ENCODE results near the gene NLK.
"Not testable (repeated sequence)": the region's sequence is repeated elsewhere in the genome, so short reads cannot be mapped to it uniquely, and the experiment has no call there.

Gene NLK

GRCh38 chr17:28007925-28008324, 34.6 kb upstream of the NLK start:
- H3K36me3 ChIP-seq (ENCODE audit: control insufficient read depth in 2 of 2, insufficient read depth in 2 of 2, low read length in 2 of 2); H3K9ac ChIP-seq (ENCODE audit: low read depth in 1 of 2, low read length in 2 of 2); H3K9me3 ChIP-seq (ENCODE audit: control insufficient read depth in 2 of 2, low read length in 2 of 2); H3K27me3 ChIP-seq (ENCODE audit: control insufficient read depth in 2 of 2, insufficient read depth in 2 of 2, low read length in 2 of 2); H3K4me3 ChIP-seq (ENCODE audit: low read length in 2 of 2); H3K4me1 ChIP-seq (ENCODE audit: control insufficient read depth in 2 of 2, insufficient read depth in 2 of 2, low read length in 2 of 2); H3K27ac ChIP-seq (ENCODE audit: low read depth in 2 of 2, low read length in 2 of 2): not testable (repeated sequence)

- H3K36me3 ChIP-seq (ENCODE audit: control insufficient read depth in 2 of 2, insufficient read depth in 2 of 2, low read length in 2 of 2), result no peaks in the 10 kb centered on the region
- no peak overlapping the region for H3K27ac ChIP-seq (ENCODE audit: low read depth in 2 of 2, low read length in 2 of 2)
- no peak overlapping the region for H3K4me3 ChIP-seq (ENCODE audit: low read length in 2 of 2)
- H3K9ac ChIP-seq (ENCODE audit: low read depth in 1 of 2, low read length in 2 of 2), result no peak overlapping the region
- H3K4me1 ChIP-seq (ENCODE audit: control insufficient read depth in 2 of 2, insufficient read depth in 2 of 2, low read length in 2 of 2), result no peaks in the 10 kb centered on the region
- no peaks in the 10 kb centered on the region for H3K27me3 ChIP-seq (ENCODE audit: control insufficient read depth in 2 of 2, insufficient read depth in 2 of 2, low read length in 2 of 2)
- H3K9me3 ChIP-seq (ENCODE audit: control insufficient read depth in 2 of 2, low read length in 2 of 2), result no peaks in the 10 kb centered on the region
These were observed 34.0 kb upstream of the NLK start for GRCh38 chr17:28008513-28008912.

DNA sequence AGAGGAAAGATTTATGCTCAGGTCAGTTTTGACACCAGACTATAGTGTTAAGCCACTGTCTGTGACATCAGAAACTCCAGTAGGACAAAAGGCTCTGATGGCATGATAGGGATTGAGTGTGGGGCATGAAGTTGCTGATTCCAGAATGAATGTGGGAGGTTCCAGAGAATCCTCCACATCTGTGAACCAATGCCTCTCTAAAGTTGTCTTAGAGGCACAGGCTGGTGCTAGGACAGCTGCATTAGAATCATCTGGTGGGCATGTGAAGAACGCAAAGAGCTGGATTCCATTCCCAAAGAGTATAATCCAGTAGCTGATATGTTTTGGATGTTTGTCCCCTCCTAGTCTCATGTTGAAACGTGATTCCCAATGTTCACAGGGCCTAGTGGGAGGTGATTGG, 32.1 kb upstream of the NLK start:
- Histone ChIP-seq H3K9ac (ENCODE audit: low read depth in 1 of 2, low read length in 2 of 2) (no peak overlapping the region), H3K36me3 (ENCODE audit: control insufficient read depth in 2 of 2, insufficient read depth in 2 of 2, low read length in 2 of 2) (no peaks in the 10 kb centered on the region), H3K27ac (ENCODE audit: low read depth in 2 of 2, low read length in 2 of 2) (no peak overlapping the region), H3K27me3 (ENCODE audit: control insufficient read depth in 2 of 2, insufficient read depth in 2 of 2, low read length in 2 of 2) (no peaks in the 10 kb centered on the region), H3K4me1 (ENCODE audit: control insufficient read depth in 2 of 2, insufficient read depth in 2 of 2, low read length in 2 of 2) (no peaks in the 10 kb centered on the region), H3K4me3 (ENCODE audit: low read length in 2 of 2) (no peak overlapping the region), H3K9me3 (ENCODE audit: control insufficient read depth in 2 of 2, low read length in 2 of 2) (no peaks in the 10 kb centered on the region)

GRCh38 chr17:28018439-28019070, 23.9 kb upstream of the NLK start:
- no peaks in the 10 kb centered on the region for H3K36me3 ChIP-seq (ENCODE audit: control insufficient read depth in 2 of 2, insufficient read depth in 2 of 2, low read length in 2 of 2)
- no peak overlapping the region for H3K27ac ChIP-seq (ENCODE audit: low read depth in 2 of 2, low read length in 2 of 2)

GRCh38 chr17:28020515-28020914, 22.0 kb upstream of the NLK start:
- Histone ChIP-seq H3K4me3 (ENCODE audit: low read length in 2 of 2) (no peak overlapping the region), H3K36me3 (ENCODE audit: control insufficient read depth in 2 of 2, insufficient read depth in 2 of 2, low read length in 2 of 2) (no peaks in the 10 kb centered on the region), H3K27ac (ENCODE audit: low read depth in 2 of 2, low read length in 2 of 2) (no peak overlapping the region), H3K9ac (ENCODE audit: low read depth in 1 of 2, low read length in 2 of 2) (no peak overlapping the region), H3K9me3 (ENCODE audit: control insufficient read depth in 2 of 2, low read length in 2 of 2) (no peaks in the 10 kb centered on the region), H3K27me3 (ENCODE audit: control insufficient read depth in 2 of 2, insufficient read depth in 2 of 2, low read length in 2 of 2) (no peaks in the 10 kb centered on the region), H3K4me1 (ENCODE audit: control insufficient read depth in 2 of 2, insufficient read depth in 2 of 2, low read length in 2 of 2) (no peaks in the 10 kb centered on the region)

More at GRCh38 chr17:28018439-28019070, 23.9 kb upstream of the NLK start:
- H3K27me3 ChIP-seq (ENCODE audit: control insufficient read depth in 2 of 2, insufficient read depth in 2 of 2, low read length in 2 of 2), result no peaks in the 10 kb centered on the region
- no peaks in the 10 kb centered on the region for H3K4me1 ChIP-seq (ENCODE audit: control insufficient read depth in 2 of 2, insufficient read depth in 2 of 2, low read length in 2 of 2)
- H3K9me3 ChIP-seq (ENCODE audit: control insufficient read depth in 2 of 2, low read length in 2 of 2), result no peaks in the 10 kb centered on the region
- no peak overlapping the region for H3K4me3 ChIP-seq (ENCODE audit: low read length in 2 of 2)
- H3K9ac ChIP-seq (ENCODE audit: low read depth in 1 of 2, low read length in 2 of 2), result no peak overlapping the region

DNA sequence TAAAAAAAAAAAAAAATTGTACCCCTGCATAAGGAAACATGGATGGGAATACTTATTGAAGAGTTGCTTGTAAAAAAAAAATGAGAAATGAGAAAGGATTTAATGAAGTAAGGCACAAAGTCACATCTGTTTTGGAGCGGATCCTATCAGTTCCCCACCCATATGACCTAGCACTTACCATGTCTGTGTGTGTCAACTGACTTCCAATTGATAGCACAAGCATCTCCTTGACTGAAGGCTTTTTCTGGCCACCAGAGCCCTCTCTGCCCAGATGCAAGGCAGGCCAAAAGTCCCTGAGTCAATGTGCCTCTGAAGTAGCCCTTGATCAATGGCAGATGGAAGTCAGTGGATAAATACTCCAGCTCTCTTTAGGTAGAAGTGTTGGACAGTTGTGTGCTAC, 13.4 kb upstream of the NLK start:
- Histone ChIP-seq H3K4me1 (ENCODE audit: control insufficient read depth in 2 of 2, insufficient read depth in 2 of 2, low read length in 2 of 2) (no peaks in the 10 kb centered on the region), H3K9me3 (ENCODE audit: control insufficient read depth in 2 of 2, low read length in 2 of 2) (no peaks in the 10 kb centered on the region), H3K27ac (ENCODE audit: low read depth in 2 of 2, low read length in 2 of 2) (no peak overlapping the region), H3K27me3 (ENCODE audit: control insufficient read depth in 2 of 2, insufficient read depth in 2 of 2, low read length in 2 of 2) (no peaks in the 10 kb centered on the region), H3K36me3 (ENCODE audit: control insufficient read depth in 2 of 2, insufficient read depth in 2 of 2, low read length in 2 of 2) (no peaks in the 10 kb centered on the region), H3K4me3 (ENCODE audit: low read length in 2 of 2) (no peak overlapping the region), H3K9ac (ENCODE audit: low read depth in 1 of 2, low read length in 2 of 2) (no peak overlapping the region)

- H3K9ac ChIP-seq (ENCODE audit: low read depth in 1 of 2, low read length in 2 of 2), result no peak overlapping the region
- H3K4me3 ChIP-seq (ENCODE audit: low read length in 2 of 2), result no peak overlapping the region
- H3K4me1 ChIP-seq (ENCODE audit: control insufficient read depth in 2 of 2, insufficient read depth in 2 of 2, low read length in 2 of 2), result no peaks in the 10 kb centered on the region
- no peaks in the 10 kb centered on the region for H3K27me3 ChIP-seq (ENCODE audit: control insufficient read depth in 2 of 2, insufficient read depth in 2 of 2, low read length in 2 of 2)
- no peaks in the 10 kb centered on the region for H3K9me3 ChIP-seq (ENCODE audit: control insufficient read depth in 2 of 2, low read length in 2 of 2)
- H3K27ac ChIP-seq (ENCODE audit: low read depth in 2 of 2, low read length in 2 of 2), result no peak overlapping the region
- H3K36me3 ChIP-seq (ENCODE audit: control insufficient read depth in 2 of 2, insufficient read depth in 2 of 2, low read length in 2 of 2), result no peaks in the 10 kb centered on the region
These were observed 12.1 kb upstream of the NLK start for GRCh38 chr17:28030386-28030785.

- no peaks in the 10 kb centered on the region for H3K36me3 ChIP-seq (ENCODE audit: control insufficient read depth in 2 of 2, insufficient read depth in 2 of 2, low read length in 2 of 2)
- no peaks in the 10 kb centered on the region for H3K27me3 ChIP-seq (ENCODE audit: control insufficient read depth in 2 of 2, insufficient read depth in 2 of 2, low read length in 2 of 2)
- no peak overlapping the region for H3K9ac ChIP-seq (ENCODE audit: low read depth in 1 of 2, low read length in 2 of 2)
- no peaks in the 10 kb centered on the region for H3K4me1 ChIP-seq (ENCODE audit: control insufficient read depth in 2 of 2, insufficient read depth in 2 of 2, low read length in 2 of 2)
- no peak overlapping the region for H3K4me3 ChIP-seq (ENCODE audit: low read length in 2 of 2)
- H3K27ac ChIP-seq (ENCODE audit: low read depth in 2 of 2, low read length in 2 of 2), result no peak overlapping the region
- H3K9me3 ChIP-seq (ENCODE audit: control insufficient read depth in 2 of 2, low read length in 2 of 2), result no peaks in the 10 kb centered on the region
These were observed 11.3 kb upstream of the NLK start for GRCh38 chr17:28031174-28031573.

- Histone ChIP-seq H3K36me3 (ENCODE audit: control insufficient read depth in 2 of 2, insufficient read depth in 2 of 2, low read length in 2 of 2) (no peaks in the 10 kb centered on the region), H3K9ac (ENCODE audit: low read depth in 1 of 2, low read length in 2 of 2) (no peak overlapping the region), H3K9me3 (ENCODE audit: control insufficient read depth in 2 of 2, low read length in 2 of 2) (no peaks in the 10 kb centered on the region), H3K4me3 (ENCODE audit: low read length in 2 of 2) (no peak overlapping the region), H3K4me1 (ENCODE audit: control insufficient read depth in 2 of 2, insufficient read depth in 2 of 2, low read length in 2 of 2) (no peaks in the 10 kb centered on the region), H3K27ac (ENCODE audit: low read depth in 2 of 2, low read length in 2 of 2) (no peak overlapping the region), H3K27me3 (ENCODE audit: control insufficient read depth in 2 of 2, insufficient read depth in 2 of 2, low read length in 2 of 2) (no peaks in the 10 kb centered on the region)
These were observed 8.3 kb upstream of the NLK start for GRCh38 chr17:28033972-28034714.

- H3K9me3 ChIP-seq (ENCODE audit: control insufficient read depth in 2 of 2, low read length in 2 of 2); H3K36me3 ChIP-seq (ENCODE audit: control insufficient read depth in 2 of 2, insufficient read depth in 2 of 2, low read length in 2 of 2); H3K4me1 ChIP-seq (ENCODE audit: control insufficient read depth in 2 of 2, insufficient read depth in 2 of 2, low read length in 2 of 2); H3K27me3 ChIP-seq (ENCODE audit: control insufficient read depth in 2 of 2, insufficient read depth in 2 of 2, low read length in 2 of 2); H3K27ac ChIP-seq (ENCODE audit: low read depth in 2 of 2, low read length in 2 of 2); H3K9ac ChIP-seq (ENCODE audit: low read depth in 1 of 2, low read length in 2 of 2); H3K4me3 ChIP-seq (ENCODE audit: low read length in 2 of 2): not testable (repeated sequence)
These were observed 7.0 kb upstream of the NLK start for GRCh38 chr17:28035452-28035851.

Data from mucosa of rectum (tissue), 2 donors.